OCI-LY7 (cell line): ENCODE data around the gene PPP1R11. TPM values are rescaled to one million over a fixed set of nuclear protein-coding genes. Genes with fewer than 3 reads are reported as not detected.

ENCODE experiments used
- BruUV-seq: library from RNA; stranded (reverse); fragments of 400-500 nt; replicated peaks from 2 replicates; lab custom pipeline; 2021; lab: Mats Ljungman, UMichigan
- CTCF ChIA-PET: fragments of 300-600 bp; sonication (Branson Sonifier 250); formaldehyde crosslinking; loops from one replicate; lab custom pipeline; 2022; ENCODE audit warnings: antibody characterized with exemption; ENCODE audit not compliant: unreplicated experiment; lab: Charles Lee
- POLR2A ChIA-PET: fragments of 300-600 bp; sonication (Branson Sonifier 250); formaldehyde crosslinking; loops from one replicate; lab custom pipeline; 2022; ENCODE audit warnings: antibody characterized with exemption; lab: Charles Lee
- DNase-seq: peaks from one replicate; pipeline ENCODE4 v3.0.0-alpha.2; 2015; ENCODE audit warnings: low spot score
- H2AFZ ChIP-seq: fragments of 200-600 bp; sonication (generic), shearing (Covaris generic); 2 replicates; pipeline ENCODE4 v1.6.1; 2014; ENCODE audit warnings: mild to moderate bottlenecking, antibody characterized with exemption, low read length, moderate library complexity
- H3K27ac ChIP-seq: fragments of 200-600 bp; sonication (generic); 2 replicates; pipeline ENCODE4 v1.5.1; 2014; ENCODE audit warnings: mixed run types, low read depth, mild to moderate bottlenecking, moderate library complexity, low read length, inconsistent platforms; ENCODE audit not compliant: poor library complexity, severe bottlenecking
- H3K36me3 ChIP-seq: fragments of 200-600 bp; sonication (generic); 2 replicates; pipeline ENCODE4 v1.6.1; 2014; ENCODE audit warnings: mild to moderate bottlenecking, antibody characterized with exemption, low read length, moderate library complexity, mixed read lengths; ENCODE audit not compliant: insufficient read depth
- H3K4me1 ChIP-seq: fragments of 200-600 bp; sonication (generic); 2 replicates; pipeline ENCODE4 v1.5.1; 2014; ENCODE audit warnings: mild to moderate bottlenecking, low read length; ENCODE audit not compliant: insufficient read depth, poor library complexity, severe bottlenecking
- H3K4me2 ChIP-seq: fragments of 200-600 bp; sonication (generic); 2 replicates; pipeline ENCODE4 v1.6.1; 2014; ENCODE audit warnings: mild to moderate bottlenecking, low read length
- H3K4me3 ChIP-seq: fragments of 200-600 bp; sonication (generic); 2 replicates; pipeline ENCODE4 v1.5.1; 2014; ENCODE audit warnings: mild to moderate bottlenecking, low read depth, low read length; ENCODE audit not compliant: poor library complexity, severe bottlenecking
- H3K79me2 ChIP-seq: fragments of 200-600 bp; sonication (generic); 2 replicates; pipeline ENCODE4 v1.6.1; 2016; ENCODE audit warnings: low read depth, mild to moderate bottlenecking, low read length, moderate library complexity, mixed read lengths; ENCODE audit not compliant: insufficient read depth
- H3K9me2 ChIP-seq: fragments of 200-600 bp; sonication (generic); 2 replicates; pipeline ENCODE4 v1.6.1; 2016; ENCODE audit warnings: mild to moderate bottlenecking, low read length, mixed read lengths; ENCODE audit not compliant: insufficient read depth
- H3K9me3 ChIP-seq: fragments of 200-600 bp; sonication (generic); 2 replicates; pipeline ENCODE4 v1.6.1; 2014; ENCODE audit warnings: mild to moderate bottlenecking, mixed run types, low read length, mixed read lengths
- H4K20me1 ChIP-seq: fragments of 200-600 bp; sonication (generic); 2 replicates; pipeline ENCODE4 v1.6.1; 2014; ENCODE audit warnings: mild to moderate bottlenecking, antibody characterized with exemption, low read length, moderate library complexity, mixed read lengths; ENCODE audit not compliant: insufficient read depth
- EZH2phosphoT487 ChIP-seq: fragments of 200-600 bp; sonication (generic); IDR thresholded peaks from 2 replicates; pipeline ENCODE4 v1.6.1; 2018; ENCODE audit warnings: low read depth, borderline replicate concordance, mild to moderate bottlenecking, mixed run types, antibody characterized with exemption, low read length, moderate library complexity, mixed read lengths
- intact Hi-C: fragments of 100-400 bp; cut with micrococcal nuclease; formaldehyde crosslinking; loops from one replicate; pipeline ENCODE4 v1.10.0; 2022; ENCODE audit not compliant: unreplicated experiment
- total RNA-seq, 2 experiments: library from RNA; depleted of rRNA in 1 of 2; stranded (reverse); fragments of >200 nt in 1 of 2; shearing (Covaris generic) in 1 of 2; gene quantifications; 2 replicates each; pipeline ENCODE4 v1.2.3, GENCODE V29; 2014 to 2022
- TF ChIP-seq, protein P1 (sequence below): fragments of 200-600 bp; sonication (generic); conservative IDR thresholded peaks from 2 replicates; pipeline ENCODE4 v1.5.1; 2014; ENCODE audit warnings: mild to moderate bottlenecking, antibody characterized with exemption, low read length, moderate library complexity, mixed read lengths

Gene PPP1R11
- total RNA-seq, 2 experiments from 2014 or later = 30.6 to 36.5 TPM

- H3K4me1 ChIP-seq = peaks cover 16% of the 10 kb centered on the region
- H3K27ac ChIP-seq = no peak overlapping the region
- DNase-seq = no peak
- POLR2A ChIA-PET = interaction anchor here (1.2 kb wide), 1 partner anchor 70 kb away, joined by 3 read pairs; no protein-coding TSS in a partner anchor
- H2AFZ ChIP-seq = no peak overlapping the region
- CTCF ChIA-PET = no interaction called here
- no peak overlapping the region for H3K4me2 ChIP-seq
- no peaks in the 10 kb centered on the region for H3K9me3 ChIP-seq
- H4K20me1 ChIP-seq = no peaks in the 10 kb centered on the region
- intact Hi-C loops = no loop called here
- H3K79me2 ChIP-seq = no peaks in the 10 kb centered on the region
- BruUV-seq = no TSS peak
- H3K36me3 ChIP-seq = no peaks in the 10 kb centered on the region
- no peak overlapping the region for H3K4me3 ChIP-seq
- no peaks in the 10 kb centered on the region for H3K9me2 ChIP-seq
- no peak for TF ChIP-seq EZH2phosphoT487
- TF ChIP-seq, protein P1, sequence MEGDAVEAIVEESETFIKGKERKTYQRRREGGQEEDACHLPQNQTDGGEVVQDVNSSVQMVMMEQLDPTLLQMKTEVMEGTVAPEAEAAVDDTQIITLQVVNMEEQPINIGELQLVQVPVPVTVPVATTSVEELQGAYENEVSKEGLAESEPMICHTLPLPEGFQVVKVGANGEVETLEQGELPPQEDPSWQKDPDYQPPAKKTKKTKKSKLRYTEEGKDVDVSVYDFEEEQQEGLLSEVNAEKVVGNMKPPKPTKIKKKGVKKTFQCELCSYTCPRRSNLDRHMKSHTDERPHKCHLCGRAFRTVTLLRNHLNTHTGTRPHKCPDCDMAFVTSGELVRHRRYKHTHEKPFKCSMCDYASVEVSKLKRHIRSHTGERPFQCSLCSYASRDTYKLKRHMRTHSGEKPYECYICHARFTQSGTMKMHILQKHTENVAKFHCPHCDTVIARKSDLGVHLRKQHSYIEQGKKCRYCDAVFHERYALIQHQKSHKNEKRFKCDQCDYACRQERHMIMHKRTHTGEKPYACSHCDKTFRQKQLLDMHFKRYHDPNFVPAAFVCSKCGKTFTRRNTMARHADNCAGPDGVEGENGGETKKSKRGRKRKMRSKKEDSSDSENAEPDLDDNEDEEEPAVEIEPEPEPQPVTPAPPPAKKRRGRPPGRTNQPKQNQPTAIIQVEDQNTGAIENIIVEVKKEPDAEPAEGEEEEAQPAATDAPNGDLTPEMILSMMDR = no peak
Observed at GRCh38 chr6:30097902-30098768, 31.1 kb downstream of the PPP1R11 start.

GRCh38 chr6:30100154-30100553 is 33.2 kb downstream of the PPP1R11 start:
- no peak for TF ChIP-seq EZH2phosphoT487
- TF ChIP-seq, protein P1 = no peak
- Histone ChIP-seq H3K27ac (no peak overlapping the region), H3K79me2 (no peaks in the 10 kb centered on the region), H3K4me2 (no peak overlapping the region; the same call in 1 of the 2 replicates), H3K36me3 (no peaks in the 10 kb centered on the region), H2AFZ (no peak overlapping the region), H3K4me1 (peaks cover 16% of the 10 kb centered on the region), H3K4me3 (no peak overlapping the region), H3K9me2 (no peaks in the 10 kb centered on the region), H4K20me1 (no peaks in the 10 kb centered on the region), H3K9me3 (no peaks in the 10 kb centered on the region)
- no peak for DNase-seq
- intact Hi-C loops = no loop called here
- no TSS peak for BruUV-seq
- POLR2A ChIA-PET = no interaction called here
- CTCF ChIA-PET = no interaction called here
